ENCODE results near the gene BOD1L1.

DNA sequence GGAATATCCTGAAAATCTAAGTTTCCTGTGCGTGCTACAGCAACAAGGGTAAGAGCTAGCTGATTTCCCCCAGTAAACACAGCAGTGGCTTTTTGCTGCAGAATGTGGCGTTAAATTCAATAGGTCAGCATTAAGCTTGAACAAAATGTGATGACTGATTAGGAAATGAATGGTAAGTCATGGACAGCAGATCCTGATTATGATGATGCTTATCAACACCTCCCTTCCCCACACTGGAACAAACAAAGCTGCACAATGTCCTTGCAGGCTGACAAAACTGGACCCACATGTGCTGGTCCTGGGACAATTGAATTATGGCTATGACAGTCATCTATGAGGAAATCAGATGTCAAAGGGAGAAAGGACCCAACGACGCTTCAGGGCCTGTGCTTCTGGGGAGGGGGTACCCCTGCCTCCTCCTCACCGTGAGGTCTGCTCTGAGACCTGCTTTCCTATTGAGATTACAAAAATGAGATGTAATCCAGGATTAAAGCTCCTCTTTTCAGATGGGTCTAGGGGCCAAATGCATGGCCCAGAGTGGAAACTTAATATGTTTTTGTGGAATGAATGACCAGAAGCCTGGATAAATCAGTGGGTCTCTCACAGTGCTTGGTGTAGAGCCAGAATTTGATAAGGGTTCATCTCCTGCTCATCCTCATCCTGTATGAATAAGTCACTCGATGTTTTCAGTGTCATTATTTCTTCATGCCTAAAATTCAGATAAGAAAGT lies 32.0 kb upstream of the BOD1L1 start:
- TF ChIP-seq EP300 (IDR thresholded peaks at IDR 0.05) (no peak), POLR2A (IDR thresholded peaks at IDR 0.05) (no peak), POLR2AphosphoS5 (IDR thresholded peaks at IDR 0.05) (no peak)
- TF ChIP-seq, protein P1, sequence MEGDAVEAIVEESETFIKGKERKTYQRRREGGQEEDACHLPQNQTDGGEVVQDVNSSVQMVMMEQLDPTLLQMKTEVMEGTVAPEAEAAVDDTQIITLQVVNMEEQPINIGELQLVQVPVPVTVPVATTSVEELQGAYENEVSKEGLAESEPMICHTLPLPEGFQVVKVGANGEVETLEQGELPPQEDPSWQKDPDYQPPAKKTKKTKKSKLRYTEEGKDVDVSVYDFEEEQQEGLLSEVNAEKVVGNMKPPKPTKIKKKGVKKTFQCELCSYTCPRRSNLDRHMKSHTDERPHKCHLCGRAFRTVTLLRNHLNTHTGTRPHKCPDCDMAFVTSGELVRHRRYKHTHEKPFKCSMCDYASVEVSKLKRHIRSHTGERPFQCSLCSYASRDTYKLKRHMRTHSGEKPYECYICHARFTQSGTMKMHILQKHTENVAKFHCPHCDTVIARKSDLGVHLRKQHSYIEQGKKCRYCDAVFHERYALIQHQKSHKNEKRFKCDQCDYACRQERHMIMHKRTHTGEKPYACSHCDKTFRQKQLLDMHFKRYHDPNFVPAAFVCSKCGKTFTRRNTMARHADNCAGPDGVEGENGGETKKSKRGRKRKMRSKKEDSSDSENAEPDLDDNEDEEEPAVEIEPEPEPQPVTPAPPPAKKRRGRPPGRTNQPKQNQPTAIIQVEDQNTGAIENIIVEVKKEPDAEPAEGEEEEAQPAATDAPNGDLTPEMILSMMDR (IDR thresholded peaks at IDR 0.05): no peak

Data from upper lobe of left lung (tissue), 4 donors.